ENCODE data around the gene FBXL16.
A peak's percentile ranks its signal among the peaks of the same experiment; 100 is the strongest.

GRCh38 chr16:733382-734207, 28.0 kb upstream of the FBXL16 start:
- TF ChIP-seq CTCF (conservative IDR thresholded peaks at IDR 0.05 in 1 of 2, IDR thresholded peaks at IDR 0.05 in 1 of 2; ENCODE audit: low read depth in 1 of 2, low read length in 2 of 2) = peak; percentile 21 to 35
- no peak for TF ChIP-seq EZH2 (IDR thresholded peaks at IDR 0.05; ENCODE audit: low read length, missing control alignments)
